GM12878 (cell line): ENCODE results near the gene ADAMTSL3. TPM values are rescaled to one million over a fixed set of nuclear protein-coding genes. Genes with fewer than 3 reads are reported as not detected.

Source experiments
- ATAC-seq: fragments of 200-7000 bp; cut with Tn5 transposase; 3 replicates; pipeline ENCODE4 v1.9.1; 2020; ENCODE audit warnings: mild to moderate bottlenecking, moderate library complexity
- BruUV-seq: library from RNA; stranded (reverse); fragments of 400-500 nt; replicated peaks from 2 replicates; lab custom pipeline; 2021; lab: Mats Ljungman, UMichigan
- CTCF ChIA-PET: fragments of 300-600 bp; sonication (Branson Sonifier 250); formaldehyde crosslinking; extraction: SDS; loops from one replicate; lab custom pipeline; 2021; ENCODE audit warnings: inconsistent platforms; lab: Yijun Ruan, JAX
- POLR2A ChIA-PET: fragments of 350-600 bp; formaldehyde crosslinking; extraction: SDS; loops from one replicate; lab custom pipeline; 2021; ENCODE audit warnings: inconsistent platforms; lab: Charles Lee
- RAD21 ChIA-PET: fragments of 300-600 bp; sonication (Branson Sonifier 250); formaldehyde crosslinking; loops from one replicate; lab custom pipeline; 2023; ENCODE audit warnings: antibody characterized with exemption; ENCODE audit not compliant: unreplicated experiment; lab: Charles Lee
- SMC1A ChIA-PET: fragments of 300-600 bp; sonication (Branson Sonifier 250); formaldehyde crosslinking; loops from one replicate; lab custom pipeline; 2023; ENCODE audit not compliant: unreplicated experiment, uncharacterized antibody; lab: Charles Lee
- DNase-seq: peaks from one replicate; pipeline ENCODE4 v3.0.0-alpha.2; 2011; ENCODE audit warnings: low read depth, low spot score
- FAIRE-seq: peaks from 3 replicates; lab custom pipeline; 2011; peaks lifted over from hg19 to GRCh38; lab: Jason Lieb, UNC
- H2AFZ ChIP-seq: 2 replicates; pipeline ENCODE4 v1.6.0; 2011; ENCODE audit warnings: low read depth, low read length, control low read depth; ENCODE audit not compliant: control insufficient read depth
- H3K27ac ChIP-seq: 2 replicates; pipeline ENCODE4 v1.5.1; 2011; ENCODE audit warnings: control low read depth; ENCODE audit not compliant: control insufficient read depth, insufficient read depth
- H3K27me3 ChIP-seq, 2 experiments: replicated peaks in 1 of 2; 2 replicates each; pipeline versions ENCODE4 v1.6.0 to v1.6.1; 2011; ENCODE audit warnings: low read length in 1 of 2; ENCODE audit not compliant: control insufficient read depth in 2 of 2, insufficient read depth in 2 of 2
- H3K36me3 ChIP-seq, 2 experiments: 2 replicates each; pipeline ENCODE4 v1.5.1; 2011; ENCODE audit warnings: low read length in 1 of 2; ENCODE audit not compliant: control insufficient read depth in 2 of 2, insufficient read depth in 2 of 2
- H3K4me1 ChIP-seq: 2 replicates; pipeline ENCODE4 v1.6.1; 2011; ENCODE audit warnings: mild to moderate bottlenecking, low read length, moderate library complexity, mixed read lengths; ENCODE audit not compliant: control insufficient read depth, insufficient read depth
- H3K4me2 ChIP-seq: 2 replicates; pipeline ENCODE4 v1.6.0; 2011; ENCODE audit warnings: control low read depth; ENCODE audit not compliant: control insufficient read depth, insufficient read depth
- H3K4me3 ChIP-seq: fragments of 200-600 bp; sonication (generic); 2 replicates; pipeline ENCODE4 v1.5.1; 2016
- H3K79me2 ChIP-seq: 2 replicates; pipeline ENCODE4 v1.6.0; 2011; ENCODE audit warnings: low read length; ENCODE audit not compliant: control insufficient read depth, insufficient read depth
- H3K9ac ChIP-seq: 2 replicates; pipeline ENCODE4 v1.8.0; 2011; ENCODE audit warnings: low read length, control low read depth, mixed read lengths; ENCODE audit not compliant: control insufficient read depth, insufficient read depth
- H3K9me3 ChIP-seq: replicated peaks from 3 replicates; pipeline ENCODE4 v1.5.1; 2011; ENCODE audit warnings: mild to moderate bottlenecking, low read length; ENCODE audit not compliant: control insufficient read depth, insufficient read depth
- H4K20me1 ChIP-seq: 2 replicates; pipeline ENCODE4 v1.6.0; 2011; ENCODE audit not compliant: control insufficient read depth, insufficient read depth
- EGR1 ChIP-seq, 2 experiments: IDR thresholded peaks; 1 replicate in 1 of 2; 2 replicates in 1 of 2; pipeline ENCODE4 v1.6.1; 2011 to 2012; ENCODE audit warnings: low read depth in 2 of 2, low read length in 2 of 2, borderline replicate concordance in 1 of 2, mild to moderate bottlenecking in 1 of 2, moderate library complexity in 1 of 2
- FOXK2 ChIP-seq: fragments of 450-650 bp; IDR thresholded peaks from 2 replicates; pipeline ENCODE4 v1.6.1; 2017; ENCODE audit warnings: mild to moderate bottlenecking, moderate library complexity
- NR2F1 ChIP-seq: fragments of 450-650 bp; conservative IDR thresholded peaks from 2 replicates; pipeline ENCODE4 v1.6.1; 2017; ENCODE audit warnings: mild to moderate bottlenecking
- SMAD1 ChIP-seq: fragments of 450-650 bp; IDR thresholded peaks from 2 replicates; pipeline ENCODE4 v1.6.1; 2018; ENCODE audit warnings: mild to moderate bottlenecking, low read depth; ENCODE audit not compliant: partially characterized antibody
- ZNF384 ChIP-seq: IDR thresholded peaks from 2 replicates; pipeline ENCODE4 v1.6.1; 2012; ENCODE audit warnings: low read depth, mild to moderate bottlenecking, low read length, improper control_type of control experiment, borderline replicate concordance
- WGBS: methylation state at CpG from one replicate; pipeline ENCODE4 v1.1.6; 2016; ENCODE audit warnings: low lambda C conversion rate; ENCODE audit not compliant: insufficient replicate concordance, insufficient coverage; ENCODE audit errors: missing lambda C conversion rate; 5-methylcytosine and 5-hydroxymethylcytosine counted together
- in situ Hi-C: fragments of 300-500 bp; cut with MboI; formaldehyde crosslinking; loops from 9 replicates; pipeline ENCODE4 v1.14.3; 2018; ENCODE audit warnings: mixed read lengths
- intact Hi-C: fragments of 100-400 bp; cut with micrococcal nuclease; formaldehyde crosslinking; loops from one replicate; pipeline ENCODE4 v1.14.2; 2022; ENCODE audit not compliant: unreplicated experiment
- polyA plus RNA-seq, 11 experiments: library from polyadenylated mRNA; depleted of rRNA in 4 of 11; unstranded in 6 of 11; stranded (reverse) in 5 of 11; fragments of >200 nt; fragmentation: Nextera tagmentation in 4 of 11; fragmentation: Illumina TruSeq in 1 of 11; extraction: Ambion mirVana in 4 of 11; extraction: Trizol in 1 of 11; gene quantifications; 1 replicate in 1 of 11; 2 replicates in 10 of 11; pipeline versions ENCODE4 v1.2.1 to v1.2.3, GENCODE V29; 2011 to 2016; ENCODE audit warnings: inconsistent platforms in 2 of 11, missing spikeins in 2 of 11, low read depth in 1 of 11
- total RNA-seq, 4 experiments: library from RNA; depleted of rRNA in 3 of 4; stranded (reverse); fragments of >200 nt in 3 of 4; fragmentation: Illumina TruSeq in 1 of 4; extraction: Trizol in 1 of 4; gene quantifications; 2 replicates each; pipeline versions ENCODE4 v1.2.1 to v1.2.3, GENCODE V29; 2013 to 2021
- TF ChIP-seq, protein P1 (sequence below): fragments of 450-650 bp; formaldehyde crosslinking; IDR thresholded peaks from 2 replicates; pipeline ENCODE4 v1.4.0; 2022; ENCODE audit warnings: mild to moderate bottlenecking, moderate library complexity
- TF ChIP-seq, protein P2 (sequence below): fragments of 450-650 bp; formaldehyde crosslinking; IDR thresholded peaks from 2 replicates; pipeline ENCODE4 v1.5.0; 2022; ENCODE audit warnings: mild to moderate bottlenecking, missing genetic modification characterization

ADAMTSL3 gene
- total and polyA plus RNA-seq, 10 of the 15 experiments (the other 5 are each of a cell fraction or from before 2014, with no cell fraction given): 0.01 to 0.28 (median 0.13) TPM

DNA sequence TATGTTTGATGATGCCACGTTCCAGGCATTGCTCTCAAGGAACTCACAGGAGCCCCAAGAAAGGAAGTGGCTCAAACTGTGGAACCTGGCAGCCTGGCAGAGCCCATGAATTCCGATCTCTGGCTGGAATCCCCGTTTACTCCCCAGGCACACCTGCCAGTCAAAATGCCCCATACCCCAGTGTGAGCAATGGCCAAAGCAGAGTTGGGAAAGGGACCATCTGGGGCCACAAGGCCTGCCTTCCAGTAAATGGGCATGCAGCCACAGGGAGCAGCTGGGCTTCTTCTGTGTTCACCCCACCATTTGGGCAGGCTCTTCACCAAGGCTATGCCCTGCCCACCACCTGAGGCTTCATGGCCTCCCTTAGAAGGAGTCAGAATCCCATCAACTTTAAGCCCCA is 324.7 kb downstream of the ADAMTSL3 start:
- TF ChIP-seq ZNF384: no peak
- TF ChIP-seq, protein P1, sequence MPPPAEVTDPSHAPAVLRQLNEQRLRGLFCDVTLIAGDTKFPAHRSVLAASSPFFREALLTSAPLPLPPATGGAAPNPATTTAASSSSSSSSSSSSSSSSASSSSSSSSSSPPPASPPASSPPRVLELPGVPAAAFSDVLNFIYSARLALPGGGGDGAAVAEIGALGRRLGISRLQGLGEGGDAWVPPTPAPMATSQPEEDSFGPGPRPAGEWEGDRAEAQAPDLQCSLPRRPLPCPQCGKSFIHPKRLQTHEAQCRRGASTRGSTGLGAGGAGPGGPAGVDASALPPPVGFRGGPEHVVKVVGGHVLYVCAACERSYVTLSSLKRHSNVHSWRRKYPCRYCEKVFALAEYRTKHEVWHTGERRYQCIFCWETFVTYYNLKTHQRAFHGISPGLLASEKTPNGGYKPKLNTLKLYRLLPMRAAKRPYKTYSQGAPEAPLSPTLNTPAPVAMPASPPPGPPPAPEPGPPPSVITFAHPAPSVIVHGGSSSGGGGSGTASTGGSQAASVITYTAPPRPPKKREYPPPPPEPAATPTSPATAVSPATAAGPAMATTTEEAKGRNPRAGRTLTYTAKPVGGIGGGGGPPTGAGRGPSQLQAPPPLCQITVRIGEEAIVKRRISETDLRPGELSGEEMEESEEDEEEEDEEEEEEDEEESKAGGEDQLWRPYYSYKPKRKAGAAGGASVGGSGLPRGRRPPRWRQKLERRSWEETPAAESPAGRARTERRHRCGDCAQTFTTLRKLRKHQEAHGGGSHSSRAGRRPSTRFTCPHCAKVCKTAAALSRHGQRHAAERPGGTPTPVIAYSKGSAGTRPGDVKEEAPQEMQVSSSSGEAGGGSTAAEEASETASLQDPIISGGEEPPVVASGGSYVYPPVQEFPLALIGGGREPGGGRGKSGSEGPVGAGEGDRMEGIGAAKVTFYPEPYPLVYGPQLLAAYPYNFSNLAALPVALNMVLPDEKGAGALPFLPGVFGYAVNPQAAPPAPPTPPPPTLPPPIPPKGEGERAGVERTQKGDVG (CRISPR knock-in tag): no peak
- no peak for TF ChIP-seq NR2F1
- TF ChIP-seq, protein P2, sequence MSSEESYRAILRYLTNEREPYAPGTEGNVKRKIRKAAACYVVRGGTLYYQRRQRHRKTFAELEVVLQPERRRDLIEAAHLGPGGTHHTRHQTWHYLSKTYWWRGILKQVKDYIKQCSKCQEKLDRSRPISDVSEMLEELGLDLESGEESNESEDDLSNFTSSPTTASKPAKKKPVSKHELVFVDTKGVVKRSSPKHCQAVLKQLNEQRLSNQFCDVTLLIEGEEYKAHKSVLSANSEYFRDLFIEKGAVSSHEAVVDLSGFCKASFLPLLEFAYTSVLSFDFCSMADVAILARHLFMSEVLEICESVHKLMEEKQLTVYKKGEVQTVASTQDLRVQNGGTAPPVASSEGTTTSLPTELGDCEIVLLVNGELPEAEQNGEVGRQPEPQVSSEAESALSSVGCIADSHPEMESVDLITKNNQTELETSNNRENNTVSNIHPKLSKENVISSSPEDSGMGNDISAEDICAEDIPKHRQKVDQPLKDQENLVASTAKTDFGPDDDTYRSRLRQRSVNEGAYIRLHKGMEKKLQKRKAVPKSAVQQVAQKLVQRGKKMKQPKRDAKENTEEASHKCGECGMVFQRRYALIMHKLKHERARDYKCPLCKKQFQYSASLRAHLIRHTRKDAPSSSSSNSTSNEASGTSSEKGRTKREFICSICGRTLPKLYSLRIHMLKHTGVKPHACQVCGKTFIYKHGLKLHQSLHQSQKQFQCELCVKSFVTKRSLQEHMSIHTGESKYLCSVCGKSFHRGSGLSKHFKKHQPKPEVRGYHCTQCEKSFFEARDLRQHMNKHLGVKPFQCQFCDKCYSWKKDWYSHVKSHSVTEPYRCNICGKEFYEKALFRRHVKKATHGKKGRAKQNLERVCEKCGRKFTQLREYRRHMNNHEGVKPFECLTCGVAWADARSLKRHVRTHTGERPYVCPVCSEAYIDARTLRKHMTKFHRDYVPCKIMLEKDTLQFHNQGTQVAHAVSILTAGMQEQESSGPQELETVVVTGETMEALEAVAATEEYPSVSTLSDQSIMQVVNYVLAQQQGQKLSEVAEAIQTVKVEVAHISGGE (CRISPR knock-in tag): no peak
- no peak for TF ChIP-seq EGR1 (IDR thresholded peaks at IDR 0.05; ENCODE audit: borderline replicate concordance in 1 of 2, low read depth in 2 of 2, low read length in 2 of 2)
- TF ChIP-seq FOXK2: no peak
- no peak for TF ChIP-seq SMAD1
- Histone ChIP-seq H3K27me3 (no peaks in the 10 kb centered on the region), H2AFZ (no peak overlapping the region), H3K9me3 (peaks cover 4% of the 10 kb centered on the region), H3K79me2 (no peaks in the 10 kb centered on the region), H3K4me1 (peaks cover 23% of the 10 kb centered on the region), H4K20me1 (no peaks in the 10 kb centered on the region), H3K4me2 (no peak overlapping the region), H3K36me3 (no peaks in the 10 kb centered on the region; a peak in 1 of 4 replicates), H3K4me3 (no peak overlapping the region), H3K9ac (no peak overlapping the region), H3K27ac (no peak overlapping the region)
- in situ Hi-C loops (no loop called here), intact Hi-C loops (no loop called here)
- no peak for FAIRE-seq
- ChIA-PET SMC1A (no interaction called here), RAD21 (no interaction called here), CTCF (no interaction called here), POLR2A (no interaction called here)
- ATAC-seq: no peak
- no TSS peak for BruUV-seq
- WGBS: 83% methylated on average over 3 of the region's 3 CpGs
- no peak for DNase-seq
